Suprapubic skin (tissue), 4 donors: ENCODE measurements around the gene IQGAP2. TPM values are rescaled to one million over a fixed set of nuclear protein-coding genes. Genes with fewer than 3 reads are reported as not detected.

Experiments
- DNase-seq, 2 donors: peaks; one replicate each; pipeline ENCODE4 v3.0.0-alpha.2; 2019; ENCODE audit warnings: low spot score in 2 of 2
- H3K27ac ChIP-seq: fragments of 200-600 bp; sonication (generic); one replicate; pipeline ENCODE4 v1.5.1; 2019
- H3K27me3 ChIP-seq: fragments of 200-600 bp; sonication (generic); one replicate; pipeline ENCODE4 v1.5.1; 2019
- H3K36me3 ChIP-seq: fragments of 200-600 bp; sonication (generic); one replicate; pipeline ENCODE4 v1.5.1; 2019
- H3K4me1 ChIP-seq: fragments of 200-600 bp; sonication (generic); one replicate; pipeline ENCODE4 v1.5.1; 2019
- H3K4me3 ChIP-seq: fragments of 200-600 bp; sonication (generic); one replicate; pipeline ENCODE4 v1.5.1; 2019; ENCODE audit warnings: mild to moderate bottlenecking
- H3K9me3 ChIP-seq: fragments of 200-600 bp; sonication (generic); one replicate; pipeline ENCODE4 v1.5.1; 2019
- CTCF ChIP-seq, 2 donors: fragments of 200-600 bp in 1 of 2; fragments of 450-650 bp in 1 of 2; sonication (generic) in 1 of 2; IDR thresholded peaks; one replicate each; pipeline ENCODE4 v1.5.1; 2016 to 2019; ENCODE audit warnings: antibody characterized with exemption in 2 of 2, mild to moderate bottlenecking in 1 of 2, moderate library complexity in 1 of 2
- EP300 ChIP-seq: sonication (generic); formaldehyde crosslinking; IDR thresholded peaks from one replicate; pipeline ENCODE4 v1.6.1; 2017; ENCODE audit warnings: antibody characterized with exemption
- POLR2A ChIP-seq, 2 donors: fragments of 450-650 bp; IDR thresholded peaks; one replicate each; pipeline ENCODE4 v1.6.1; 2017; ENCODE audit warnings: antibody characterized with exemption in 2 of 2, mild to moderate bottlenecking in 2 of 2, moderate library complexity in 2 of 2
- POLR2AphosphoS5 ChIP-seq, 3 donors: sonication (generic); formaldehyde crosslinking; IDR thresholded peaks; one replicate each; pipeline ENCODE4 v1.6.1; 2017; ENCODE audit warnings: antibody characterized with exemption in 3 of 3
- WGBS: methylation state at CpG from one replicate; pipeline ENCODE4 v1.1.5; 2018; 5-methylcytosine and 5-hydroxymethylcytosine counted together
- total RNA-seq, 4 donors: library from RNA; depleted of rRNA; stranded (reverse); fragments of >200 nt; gene quantifications; one replicate each; pipeline ENCODE4 v1.1.0, GENCODE V29; 2016

The IQGAP2 gene
- total RNA-seq, 4 donors from 2014 or later: 10.1 to 49.0 (median 12.8) TPM

- 88% methylated on average over 1 of the region's 1 CpG for WGBS
- no peaks in the 10 kb centered on the region for H3K9me3 ChIP-seq
- TF ChIP-seq CTCF (IDR thresholded peaks at IDR 0.05) (no peak), POLR2AphosphoS5 (IDR thresholded peaks at IDR 0.05) (no peak), EP300 (no peak), POLR2A (IDR thresholded peaks at IDR 0.05) (no peak)
- peaks cover 8% of the 10 kb centered on the region for H3K4me1 ChIP-seq
- no peak overlapping the region for H3K27ac ChIP-seq
- no peak for DNase-seq
- no peak overlapping the region for H3K4me3 ChIP-seq
- no peaks in the 10 kb centered on the region for H3K36me3 ChIP-seq
- no peaks in the 10 kb centered on the region for H3K27me3 ChIP-seq
Measured at GRCh38 chr5:76688212-76688611, 285.1 kb downstream of the IQGAP2 start.

- Histone ChIP-seq H3K36me3 (no peaks in the 10 kb centered on the region), H3K27ac (no peak overlapping the region), H3K4me3 (no peak overlapping the region), H3K9me3 (no peaks in the 10 kb centered on the region), H3K27me3 (no peaks in the 10 kb centered on the region), H3K4me1 (peaks cover 8% of the 10 kb centered on the region)
- TF ChIP-seq CTCF (IDR thresholded peaks at IDR 0.05) (no peak), POLR2AphosphoS5 (IDR thresholded peaks at IDR 0.05) (no peak), EP300 (no peak), POLR2A (IDR thresholded peaks at IDR 0.05) (no peak)
- DNase-seq: no peak
- WGBS: 83% methylated on average over 3 of the region's 3 CpGs
Measured at GRCh38 chr5:76688836-76689235, 285.8 kb downstream of the IQGAP2 start.

- no peak overlapping the region for H3K4me3 ChIP-seq
- H3K9me3 ChIP-seq: no peaks in the 10 kb centered on the region
- H3K36me3 ChIP-seq: no peaks in the 10 kb centered on the region
- H3K27me3 ChIP-seq: no peaks in the 10 kb centered on the region
- WGBS: 82% methylated on average over 3 of the region's 3 CpGs
- peaks cover 8% of the 10 kb centered on the region for H3K4me1 ChIP-seq
- DNase-seq: no peak
- H3K27ac ChIP-seq: no peak overlapping the region
- TF ChIP-seq POLR2AphosphoS5 (IDR thresholded peaks at IDR 0.05) (no peak), POLR2A (IDR thresholded peaks at IDR 0.05) (no peak), CTCF (IDR thresholded peaks at IDR 0.05) (no peak)
Measured at GRCh38 chr5:76689321-76690036, 286.4 kb downstream of the IQGAP2 start.

- TF ChIP-seq EP300 (no peak), CTCF (IDR thresholded peaks at IDR 0.05) (no peak), POLR2A (IDR thresholded peaks at IDR 0.05) (no peak), POLR2AphosphoS5 (IDR thresholded peaks at IDR 0.05) (no peak)
Measured at GRCh38 chr5:76690037-76690679, 287.1 kb downstream of the IQGAP2 start.

GRCh38 chr5:76690704-76691466, 287.8 kb downstream of the IQGAP2 start:
- TF ChIP-seq POLR2AphosphoS5 (IDR thresholded peaks at IDR 0.05): peak in 1 of 3 donors; percentile 6
- no peak for TF ChIP-seq EP300
- no peak for TF ChIP-seq POLR2A (IDR thresholded peaks at IDR 0.05)
- no peak for TF ChIP-seq CTCF (IDR thresholded peaks at IDR 0.05)
- Histone ChIP-seq H3K4me1 (peaks cover 8% of the 10 kb centered on the region), H3K27ac (peak overlapping the region; percentile 55), H3K27me3 (no peaks in the 10 kb centered on the region), H3K4me3 (no peak overlapping the region), H3K9me3 (no peaks in the 10 kb centered on the region), H3K36me3 (no peaks in the 10 kb centered on the region)
- no peak for DNase-seq
- WGBS: 72% methylated on average over 7 of the region's 7 CpGs

More at GRCh38 chr5:76690037-76690679, 287.1 kb downstream of the IQGAP2 start:
- H3K27ac ChIP-seq: peak overlapping the region; percentile 55
- DNase-seq: no peak
- WGBS: 80% methylated on average over 3 of the region's 3 CpGs
- H3K4me1 ChIP-seq: peaks cover 8% of the 10 kb centered on the region
- no peaks in the 10 kb centered on the region for H3K36me3 ChIP-seq
- no peak overlapping the region for H3K4me3 ChIP-seq
- no peaks in the 10 kb centered on the region for H3K27me3 ChIP-seq
- no peaks in the 10 kb centered on the region for H3K9me3 ChIP-seq
